Hepatocyte (in vitro differentiated cells): ENCODE measurements around the gene ACKR1.

Source experiments
- CTCF ChIP-seq: fragments of 200-600 bp; sonication (generic); IDR thresholded peaks from 2 replicates; pipeline ENCODE4 v1.5.1; 2016; ENCODE audit warnings: antibody characterized with exemption, mild to moderate bottlenecking; ENCODE audit not compliant: poor library complexity
- EZH2 ChIP-seq: fragments of 200-600 bp; sonication (generic); IDR thresholded peaks from 2 replicates; pipeline ENCODE4 v1.6.1; 2016; ENCODE audit warnings: antibody characterized with exemption, mild to moderate bottlenecking, borderline replicate concordance

GRCh38 chr1:159207080-159207479 is 2.4 kb downstream of the ACKR1 start:
- TF ChIP-seq CTCF, result no peak
- no peak for TF ChIP-seq EZH2
